GM12891 (cell line): ENCODE results near the gene RRAGD.

ENCODE experiments used
- POLR2A ChIP-seq: IDR thresholded peaks from 2 replicates; pipeline ENCODE4 v1.6.1; 2011; ENCODE audit warnings: low read depth, low read length, control low read depth
- POLR2AphosphoS5 ChIP-seq: IDR thresholded peaks from 2 replicates; pipeline ENCODE4 v1.6.1; 2011; ENCODE audit warnings: low read depth, low read length, control low read depth
- TAF1 ChIP-seq: IDR thresholded peaks from 2 replicates; pipeline ENCODE4 v1.6.1; 2011; ENCODE audit warnings: low read depth, low read length, control low read depth

- no peak for TF ChIP-seq TAF1
- no peak for TF ChIP-seq POLR2A
- no peak for TF ChIP-seq POLR2AphosphoS5
These were observed 18.3 kb upstream of the RRAGD start for GRCh38 chr6:89430201-89430962.
